Mesothelial cell of epicardium (in vitro differentiated cells): ENCODE data around the gene PLCD4. TPM values are rescaled to one million over a fixed set of nuclear protein-coding genes. Genes with fewer than 3 reads are reported as not detected.
A peak's percentile ranks its signal among the peaks of the same experiment; 100 is the strongest.

ENCODE experiments used
- DNase-seq, 2 experiments: peaks; one replicate each; pipeline ENCODE4 v3.0.0; 2021; ENCODE audit warnings: low spot score in 2 of 2; ENCODE audit not compliant: unreplicated experiment in 2 of 2
- H3K27ac Mint-ChIP-seq: 2 replicates; pipeline ENCODE4 v1.8.0; 2021; ENCODE audit warnings: mixed read lengths
- H3K27me3 Mint-ChIP-seq: 2 replicates; pipeline ENCODE4 v1.8.0; 2021; ENCODE audit warnings: low read depth, mixed read lengths
- H3K36me3 Mint-ChIP-seq: 2 replicates; pipeline ENCODE4 v1.8.0; 2021; ENCODE audit warnings: mixed read lengths
- H3K4me1 Mint-ChIP-seq: 2 replicates; pipeline ENCODE4 v1.8.0; 2021; ENCODE audit warnings: mixed read lengths
- H3K4me3 Mint-ChIP-seq: 2 replicates; pipeline ENCODE4 v1.8.0; 2021; ENCODE audit warnings: mild to moderate bottlenecking, moderate library complexity, mixed read lengths
- H3K9me3 Mint-ChIP-seq: 2 replicates; pipeline ENCODE4 v1.8.0; 2021; ENCODE audit warnings: mixed read lengths
- CTCF ChIP-seq: fragments of 200-600 bp; sonication (generic); IDR thresholded peaks from one replicate; pipeline ENCODE4 v1.5.0; 2021; ENCODE audit warnings: antibody characterized with exemption; ENCODE audit not compliant: unreplicated experiment
- total RNA-seq: library from RNA; stranded (reverse); gene quantifications from 3 replicates; pipeline ENCODE4 v1.2.1, GENCODE V29; 2021

Gene PLCD4
- total RNA-seq, 1 donor from 2014 or later = 1.5 TPM

- Mint-ChIP-seq H3K9me3 (no peaks in the 10 kb centered on the region), H3K4me3 (no peak overlapping the region), H3K27me3 (no peaks in the 10 kb centered on the region), H3K4me1 (peaks cover 7% of the 10 kb centered on the region), H3K27ac (peak overlapping the region; percentile 37), H3K36me3 (no peaks in the 10 kb centered on the region)
- no peak for TF ChIP-seq CTCF
- DNase-seq = no peak
Measured at GRCh38 chr2:218622606-218623365, 15.1 kb downstream of the PLCD4 start.

GRCh38 chr2:218623366-218623705 lies 15.6 kb downstream of the PLCD4 start:
- Mint-ChIP-seq H3K4me1 (peaks cover 7% of the 10 kb centered on the region), H3K27me3 (no peaks in the 10 kb centered on the region), H3K9me3 (no peaks in the 10 kb centered on the region), H3K4me3 (no peak overlapping the region), H3K27ac (peak overlapping the region; percentile 37), H3K36me3 (no peaks in the 10 kb centered on the region)
- TF ChIP-seq CTCF = no peak
- DNase-seq = no peak

GRCh38 chr2:218626369-218626768 lies 18.7 kb downstream of the PLCD4 start:
- H3K36me3 Mint-ChIP-seq = no peaks in the 10 kb centered on the region
- no peaks in the 10 kb centered on the region for H3K9me3 Mint-ChIP-seq
- H3K4me1 Mint-ChIP-seq = peaks cover 7% of the 10 kb centered on the region
- no peak for TF ChIP-seq CTCF
- H3K4me3 Mint-ChIP-seq = no peak overlapping the region
- H3K27me3 Mint-ChIP-seq = no peaks in the 10 kb centered on the region
- H3K27ac Mint-ChIP-seq = no peak overlapping the region
- no peak for DNase-seq

GRCh38 chr2:218627939-218628338 lies 20.2 kb downstream of the PLCD4 start:
- no peak overlapping the region for H3K27ac Mint-ChIP-seq
- DNase-seq = no peak
- H3K9me3 Mint-ChIP-seq = no peaks in the 10 kb centered on the region
- H3K4me3 Mint-ChIP-seq = no peak overlapping the region
- H3K27me3 Mint-ChIP-seq = no peaks in the 10 kb centered on the region
- peaks cover 4% of the 10 kb centered on the region for H3K4me1 Mint-ChIP-seq
- H3K36me3 Mint-ChIP-seq = no peaks in the 10 kb centered on the region
- no peak for TF ChIP-seq CTCF

GRCh38 chr2:218631837-218632236 lies 24.1 kb downstream of the PLCD4 start:
- no peak overlapping the region for H3K27ac Mint-ChIP-seq
- no peak for TF ChIP-seq CTCF
- H3K4me3 Mint-ChIP-seq = no peak overlapping the region
- no peaks in the 10 kb centered on the region for H3K4me1 Mint-ChIP-seq
- no peak for DNase-seq
- H3K27me3 Mint-ChIP-seq = no peaks in the 10 kb centered on the region
- peaks cover 8% of the 10 kb centered on the region for H3K36me3 Mint-ChIP-seq
- H3K9me3 Mint-ChIP-seq = no peaks in the 10 kb centered on the region

GRCh38 chr2:218635719-218636118 lies 28.0 kb downstream of the PLCD4 start:
- TF ChIP-seq CTCF = no peak
- Mint-ChIP-seq H3K9me3 (no peaks in the 10 kb centered on the region), H3K4me3 (no peak overlapping the region), H3K27ac (no peak overlapping the region), H3K36me3 (peaks cover 30% of the 10 kb centered on the region), H3K27me3 (no peaks in the 10 kb centered on the region), H3K4me1 (no peaks in the 10 kb centered on the region)
- no peak for DNase-seq
